GM21367 (cell line): ENCODE data around the gene KIAA1210.

Experiments used
- ATAC-seq: cut with Tn5 transposase; IDR thresholded peaks from one replicate; pipeline ENCODE4 v1.9.1; 2021; ENCODE audit not compliant: unreplicated experiment

The KIAA1210 gene

GRCh38 chrX:119093991-119094735, 33.4 kb downstream of the KIAA1210 start:
- ATAC-seq, result no peak

GRCh38 chrX:119090627-119091026, 37.0 kb downstream of the KIAA1210 start:
- ATAC-seq, result no peak

DNA sequence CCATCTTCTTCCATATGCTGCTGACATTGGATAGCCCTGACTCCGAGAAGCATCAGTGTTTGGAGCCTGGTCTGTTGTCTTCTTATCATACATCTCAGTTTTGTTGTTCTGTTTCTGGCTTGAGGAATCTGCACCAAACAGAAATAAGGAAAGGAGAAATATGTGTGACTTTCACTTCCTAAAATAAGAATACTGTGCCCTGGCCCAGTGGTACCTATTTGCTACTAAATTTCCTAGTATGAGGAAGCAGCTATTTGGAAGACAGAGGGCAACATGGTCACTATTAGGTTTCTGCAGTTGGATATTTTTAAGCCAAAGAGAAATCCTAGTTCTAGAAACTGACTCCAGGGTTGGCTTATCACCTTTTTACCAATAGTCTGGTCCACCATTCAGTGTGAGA, 38.0 kb downstream of the KIAA1210 start:
- no peak for ATAC-seq

DNA sequence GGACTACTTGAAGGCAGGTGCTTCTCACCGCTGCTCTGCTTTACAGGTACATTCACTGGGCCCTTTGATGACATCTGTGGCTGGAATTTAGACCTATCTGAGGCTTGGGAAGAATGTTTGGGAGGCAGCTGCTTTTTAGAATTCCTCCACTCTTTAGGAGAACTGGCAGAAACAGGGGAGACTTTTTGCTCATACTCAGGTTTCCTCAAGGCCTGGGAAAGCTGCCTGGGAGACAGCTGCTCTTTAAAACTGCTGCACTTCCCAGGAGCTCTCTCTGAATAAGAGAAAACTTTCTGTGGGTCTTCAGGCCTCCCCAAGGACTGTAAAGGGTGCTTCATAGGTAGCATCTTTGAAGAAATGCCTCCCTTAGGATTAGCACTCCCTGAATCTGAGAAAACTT, 40.5 kb downstream of the KIAA1210 start:
- ATAC-seq, result no peak

DNA sequence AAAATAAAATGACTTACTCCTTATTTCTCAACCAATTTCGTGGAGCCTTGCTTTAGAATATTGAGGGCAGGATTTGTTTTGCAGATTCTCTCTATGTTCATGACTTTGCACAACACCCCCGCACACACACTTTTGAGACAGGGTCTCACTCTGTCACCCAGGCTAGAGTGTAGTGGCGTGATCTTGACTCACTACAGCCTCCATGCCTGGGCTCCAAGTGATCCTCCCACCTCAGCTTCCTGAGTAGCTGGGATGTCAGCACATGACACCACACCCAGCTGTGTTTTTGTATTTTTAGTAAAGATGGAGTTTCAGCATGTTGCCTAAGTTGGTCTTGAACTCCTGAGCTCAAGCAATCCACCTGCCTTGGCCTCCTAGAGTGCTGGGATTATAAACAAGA, 42.8 kb downstream of the KIAA1210 start:
- no peak for ATAC-seq

- ATAC-seq, result no peak
These were observed 45.3 kb downstream of the KIAA1210 start for GRCh38 chrX:119082278-119082677.

DNA sequence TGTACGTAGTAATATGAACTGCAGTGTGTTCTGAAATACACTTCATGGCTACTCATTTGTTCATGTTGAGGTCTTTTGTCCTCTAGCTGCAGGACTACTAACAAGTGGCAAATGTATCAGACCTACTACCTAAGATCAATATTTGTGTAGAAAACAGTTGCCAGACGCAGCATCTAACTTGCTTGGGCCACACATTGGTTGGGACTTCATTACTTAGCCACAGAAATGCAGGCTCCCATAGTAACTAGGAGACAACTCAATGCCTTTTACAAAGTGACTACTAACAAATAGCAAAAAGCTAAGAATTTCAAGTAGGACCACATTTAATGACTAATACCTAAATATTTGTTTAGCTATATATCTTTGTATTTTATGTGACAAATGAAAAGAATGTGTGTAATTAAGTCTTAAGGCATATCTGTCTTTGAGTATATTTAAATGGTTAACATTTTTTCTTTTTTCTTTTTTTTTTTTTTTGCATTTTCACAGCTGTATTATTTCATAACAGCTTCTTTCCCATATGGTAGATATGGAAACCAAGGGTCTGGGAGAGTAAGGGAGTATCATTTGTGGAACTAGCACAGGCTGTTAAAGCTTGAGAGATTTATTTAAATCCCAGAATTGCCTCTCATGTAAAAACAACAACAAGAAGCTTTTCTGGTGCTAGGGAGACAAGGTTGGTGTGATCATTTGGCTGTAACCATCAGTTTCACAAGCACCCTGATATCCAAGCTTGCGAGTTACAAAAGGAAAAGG, 52.2 kb downstream of the KIAA1210 start:
- ATAC-seq, result no peak

DNA sequence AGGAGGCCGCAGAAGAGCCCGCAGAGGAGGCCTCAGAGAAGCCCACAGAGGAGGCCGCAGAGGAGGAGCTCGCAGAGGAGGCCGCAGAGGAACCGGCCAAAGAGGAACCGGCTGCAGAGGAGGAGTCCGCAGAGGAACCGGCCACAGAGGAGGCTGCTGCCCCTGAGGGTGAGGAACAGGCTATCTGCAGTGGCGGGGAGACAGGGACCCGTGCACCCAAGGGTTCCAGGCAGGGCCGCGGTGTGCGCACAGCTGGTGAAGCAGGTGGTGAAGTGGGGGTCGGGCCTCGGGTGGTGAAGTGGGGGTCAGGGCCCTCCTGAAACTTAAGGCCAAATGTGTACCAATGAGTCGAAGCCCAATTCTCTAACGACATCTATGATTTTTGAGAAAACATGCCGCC, 53.7 kb downstream of the KIAA1210 start:
- no peak for ATAC-seq

DNA sequence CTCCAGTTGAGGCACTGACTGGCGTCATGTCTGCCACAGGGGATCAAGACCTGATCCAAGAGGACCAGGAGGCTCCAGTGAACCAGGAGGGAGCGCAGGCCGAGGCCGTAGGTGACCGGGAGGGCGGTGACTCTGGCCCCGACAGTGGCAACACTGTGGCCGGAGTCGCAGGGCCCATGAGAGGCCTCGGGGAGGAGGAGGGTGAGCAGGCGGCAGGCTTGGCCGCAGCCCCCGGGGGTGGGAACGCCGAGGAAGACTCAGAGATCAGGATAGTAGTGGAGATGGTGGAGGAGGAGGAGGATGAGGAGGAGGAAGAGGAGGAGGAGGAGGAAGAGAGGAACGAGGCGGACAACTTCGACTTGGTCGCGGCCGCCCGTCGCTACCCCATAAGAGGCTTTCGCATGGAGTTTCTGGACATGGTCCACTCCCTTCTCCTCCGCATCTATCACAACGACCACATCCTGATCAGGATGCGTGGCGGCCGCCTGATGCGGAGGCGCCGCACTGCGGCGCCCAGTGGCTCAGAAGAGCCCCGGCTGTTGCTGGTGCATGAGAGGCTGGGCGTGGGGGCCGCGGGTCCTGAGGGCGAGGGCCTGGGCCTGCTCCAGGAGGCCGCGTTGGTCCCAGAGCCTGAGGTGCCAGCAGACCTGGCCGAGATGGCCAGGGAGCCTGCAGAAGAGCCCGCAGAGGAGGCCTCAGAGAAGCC, 54.3 kb downstream of the KIAA1210 start:
- no peak for ATAC-seq

GRCh38 chrX:119072744-119073143, 54.9 kb downstream of the KIAA1210 start, which contains the start of gene CT47C1:
CT47C1 (plus strand) TSS chrX:119072993; CDS start chrX:119073226, 233 bp downstream.
- ATAC-seq, result no peak

GRCh38 chrX:119071381-119071780, 56.2 kb downstream of the KIAA1210 start:
- peak; percentile 74 for ATAC-seq

- ATAC-seq, result no peak
These were observed 57.9 kb downstream of the KIAA1210 start for GRCh38 chrX:119069762-119070161.

DNA sequence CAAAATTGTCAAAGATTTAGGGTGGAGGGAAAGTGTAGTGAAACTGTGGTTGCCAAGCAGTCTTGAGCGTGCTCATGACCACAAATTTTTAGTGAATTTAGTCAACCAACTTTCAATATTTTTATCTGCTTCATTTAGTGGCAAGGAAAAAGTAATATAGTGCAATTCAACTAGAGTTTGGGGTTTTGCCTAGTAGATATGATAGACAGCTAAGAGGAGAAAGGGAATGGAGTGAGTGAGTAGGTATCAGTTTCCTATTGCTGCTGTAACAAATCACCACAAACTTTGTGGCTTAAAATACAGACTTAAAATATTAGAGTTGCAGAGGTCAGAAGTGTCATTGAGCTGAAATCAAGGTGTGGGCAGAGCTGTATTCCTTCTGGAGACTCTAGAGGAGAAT, 58.5 kb downstream of the KIAA1210 start:
- no peak for ATAC-seq

DNA sequence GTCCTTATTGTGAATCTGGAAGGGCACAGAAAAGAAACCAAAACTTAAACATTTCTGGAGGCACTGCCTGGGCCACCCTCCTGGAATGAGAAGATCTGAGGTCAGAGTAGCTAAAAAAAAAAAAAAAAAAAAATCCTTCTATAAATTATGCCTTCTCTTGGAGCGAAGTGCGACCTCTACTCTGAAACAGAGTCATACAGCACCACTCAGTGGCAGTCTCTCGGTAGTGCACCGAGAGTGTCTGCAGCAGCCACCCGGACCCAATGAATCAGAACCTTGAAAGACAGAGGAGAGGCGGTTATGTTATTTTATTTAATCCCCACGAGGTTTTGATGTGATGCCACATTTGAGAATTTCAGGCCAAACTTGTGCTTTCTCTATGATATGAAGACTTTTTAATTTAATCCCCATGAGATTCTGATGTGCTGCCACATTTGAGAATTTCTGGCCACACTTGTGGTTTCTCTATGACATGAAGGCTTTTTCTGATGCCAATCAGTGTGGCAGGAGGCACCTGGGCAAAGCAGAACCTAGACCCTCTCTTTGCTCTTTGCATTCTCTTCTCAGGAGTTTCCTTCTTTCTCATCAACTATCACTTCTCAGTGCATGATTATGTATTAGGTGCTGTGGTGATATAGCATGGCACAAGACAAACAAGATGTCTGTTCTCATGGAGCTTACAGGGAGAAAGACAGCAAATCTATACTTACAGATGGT, 60.4 kb downstream of the KIAA1210 start:
- ATAC-seq, result no peak

DNA sequence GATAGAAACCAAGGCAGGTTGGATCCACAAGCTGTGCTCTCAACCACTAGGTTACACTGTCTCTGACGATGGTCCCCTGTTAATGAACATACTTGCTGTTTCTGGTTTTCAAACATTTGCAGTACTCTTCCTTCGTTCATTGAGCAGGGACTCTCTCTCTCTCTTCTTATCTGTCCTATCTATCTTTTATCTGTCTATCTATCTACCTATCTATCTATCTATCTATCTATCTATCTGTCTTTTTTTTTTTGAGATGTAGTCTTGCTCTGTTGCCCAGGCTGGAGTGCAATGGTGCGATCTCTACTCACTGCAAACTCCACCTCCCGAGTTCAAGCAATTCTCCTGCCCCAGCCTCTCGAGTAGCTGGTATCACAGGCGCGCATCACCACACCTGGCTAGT, 64.2 kb downstream of the KIAA1210 start:
- ATAC-seq, result no peak

- ATAC-seq, result no peak
These were observed 64.8 kb downstream of the KIAA1210 start for GRCh38 chrX:119062750-119063374.

DNA sequence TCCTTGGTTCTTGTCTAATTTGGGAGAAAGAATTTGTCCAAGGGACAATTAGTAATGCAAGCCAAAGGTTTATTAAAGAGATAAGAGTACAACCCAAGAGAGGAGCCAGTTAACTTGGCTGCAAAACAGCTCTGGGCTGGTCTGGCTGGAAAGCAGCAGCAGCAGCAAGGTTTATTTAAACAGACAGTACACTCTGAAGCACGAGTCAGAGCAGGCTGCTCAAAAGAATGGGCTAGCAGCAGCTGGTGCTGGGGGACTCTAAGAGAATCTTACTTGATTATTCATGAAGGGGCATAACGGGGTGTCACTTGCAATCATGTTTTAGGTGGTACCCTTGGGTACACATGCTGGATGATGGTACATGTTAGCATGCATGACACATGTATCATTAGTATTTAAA, 71.9 kb downstream of the KIAA1210 start:
- ATAC-seq, result no peak

DNA sequence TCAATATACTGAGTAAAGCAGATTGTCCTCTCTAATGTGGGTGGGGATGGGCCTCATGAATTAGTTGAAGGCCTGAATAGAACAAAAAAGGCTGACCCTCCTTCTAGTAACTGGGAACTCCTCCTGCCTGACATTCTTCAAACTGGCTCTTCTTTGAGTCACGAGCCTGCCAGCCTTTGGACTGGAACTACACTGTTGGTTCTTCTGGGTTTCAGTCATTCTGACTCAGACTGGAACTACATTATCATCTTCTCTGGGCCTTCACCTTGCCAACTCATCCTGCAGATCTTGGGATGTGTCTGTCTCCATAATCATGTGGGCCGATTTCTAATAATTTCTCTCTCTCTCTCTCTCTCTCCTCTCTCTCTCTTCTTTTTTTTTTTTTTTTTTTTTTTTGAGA, 81.7 kb downstream of the KIAA1210 start:
- ATAC-seq, result no peak

DNA sequence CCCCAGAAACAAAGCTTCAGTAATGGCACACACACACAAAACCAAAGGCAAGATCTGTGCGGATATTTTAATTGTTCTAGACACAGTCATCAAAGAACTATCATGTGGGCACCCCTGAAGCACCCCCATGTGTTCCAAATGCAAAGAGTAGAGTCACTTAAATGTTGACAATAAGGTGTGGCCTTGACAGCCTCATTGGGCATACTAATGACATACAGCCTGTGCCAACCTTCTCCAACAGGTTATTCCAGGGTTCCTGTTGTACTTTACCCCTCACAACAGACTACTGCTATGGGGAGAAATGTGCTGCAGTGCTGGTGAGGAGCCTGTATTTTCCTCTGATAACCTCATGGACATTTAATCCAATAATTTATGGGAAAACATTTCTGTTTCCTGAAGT, 84.6 kb downstream of the KIAA1210 start:
- no peak for ATAC-seq

GRCh38 chrX:119042040-119042439, 85.6 kb downstream of the KIAA1210 start:
- no peak for ATAC-seq

DNA sequence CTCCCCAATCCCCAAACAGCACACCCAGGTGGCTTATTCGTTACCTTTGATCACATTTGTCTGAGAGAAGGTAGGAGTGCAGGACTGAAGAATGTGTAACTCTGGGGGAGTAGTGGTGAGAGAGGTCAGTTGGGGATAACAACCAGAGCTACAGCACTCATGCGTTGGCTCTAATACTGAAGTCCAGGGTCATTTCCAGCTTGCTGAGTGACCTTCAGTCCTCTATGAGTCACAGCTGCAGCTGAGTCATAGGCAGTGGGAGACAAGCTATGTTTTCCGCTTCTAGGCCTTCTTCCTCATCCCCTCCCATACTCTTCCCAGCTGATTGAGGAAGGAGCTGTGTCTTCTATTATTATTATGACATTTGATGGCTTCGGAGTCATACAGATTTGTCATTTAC, 86.4 kb downstream of the KIAA1210 start:
- ATAC-seq, result no peak
